K562 (cell line): ENCODE measurements around the gene KDM5A. TPM values are rescaled to one million over a fixed set of nuclear protein-coding genes. Genes with fewer than 3 reads are reported as not detected.

ENCODE experiments used
- ARNT ChIP-seq, 2 experiments: fragments of 450-650 bp; IDR thresholded peaks; 2 replicates each; pipeline ENCODE4 v1.6.1; 2016; ENCODE audit warnings: mild to moderate bottlenecking in 1 of 2
- BCL6 ChIP-seq: fragments of 250-450 bp; sonication (Bioruptor Pico); IDR thresholded peaks from 2 replicates; pipeline ENCODE4 v1.4.0; 2020
- BHLHE40 ChIP-seq: IDR thresholded peaks from 2 replicates; pipeline ENCODE4 v1.6.1; 2011; ENCODE audit warnings: low read length, improper control_type of control experiment
- ETV1 ChIP-seq: fragments of 450-650 bp; conservative IDR thresholded peaks from 2 replicates; pipeline ENCODE4 v1.6.1; 2016; ENCODE audit warnings: missing genetic modification characterization, control low read depth, low read depth, missing compliant biosample characterization
- ETV5 ChIP-seq: sonication (generic); formaldehyde crosslinking; IDR thresholded peaks from 2 replicates; pipeline ENCODE4 v1.4.0; 2020; ENCODE audit warnings: low read depth, mild to moderate bottlenecking, missing genetic modification reagents
- FOSL1 ChIP-seq: fragments of 200-800 bp; sonication (Bioruptor generic); conservative IDR thresholded peaks from 2 replicates; pipeline ENCODE4 v1.6.1; 2016; ENCODE audit warnings: missing genetic modification characterization, missing compliant biosample characterization
- GTF2E2 ChIP-seq: fragments of 200-800 bp; sonication (Bioruptor generic); IDR thresholded peaks from 2 replicates; pipeline ENCODE4 v1.6.1; 2016; ENCODE audit warnings: missing genetic modification characterization, missing compliant biosample characterization
- PCBP1 ChIP-seq: fragments of 200-400 bp; formaldehyde crosslinking; IDR thresholded peaks from 2 replicates; pipeline ENCODE4 v1.6.1; 2018; ENCODE audit warnings: mild to moderate bottlenecking, low read depth, low read length; ENCODE audit not compliant: poor library complexity, severe bottlenecking
- RBM14 ChIP-seq: fragments of 200-400 bp; formaldehyde crosslinking; IDR thresholded peaks from 2 replicates; pipeline ENCODE4 v1.6.1; 2018; ENCODE audit warnings: low read depth, mild to moderate bottlenecking, low read length, moderate library complexity, borderline replicate concordance; ENCODE audit not compliant: insufficient read depth
- SIN3B ChIP-seq: fragments of 450-650 bp; IDR thresholded peaks from 2 replicates; pipeline ENCODE4 v1.6.1; 2017; ENCODE audit warnings: low read depth, mild to moderate bottlenecking, moderate library complexity
- SIX5 ChIP-seq, 2 experiments: IDR thresholded peaks; 2 replicates each; pipeline ENCODE4 v1.6.1; 2011; ENCODE audit warnings: low read length in 2 of 2, borderline replicate concordance in 1 of 2, low read depth in 1 of 2, mild to moderate bottlenecking in 1 of 2, moderate library complexity in 1 of 2; ENCODE audit not compliant: insufficient read depth in 1 of 2
- STAG1 ChIP-seq: sonication (generic); formaldehyde crosslinking; IDR thresholded peaks from 2 replicates; pipeline ENCODE4 v1.5.0; 2020; ENCODE audit warnings: missing genetic modification reagents, borderline replicate concordance
- TBL1XR1 ChIP-seq, 2 experiments: IDR thresholded peaks; 2 replicates each; pipeline ENCODE4 v1.6.1; 2012; ENCODE audit warnings: improper control_type of control experiment in 2 of 2, low read length in 2 of 2, mild to moderate bottlenecking in 1 of 2
- ZNF146 ChIP-seq: IDR thresholded peaks from one replicate; pipeline ENCODE4 v1.6.1; 2018; ENCODE audit warnings: missing compliant biosample characterization; ENCODE audit not compliant: unreplicated experiment
- ZNF212 ChIP-seq: fragments of 450-650 bp; formaldehyde crosslinking; IDR thresholded peaks from 2 replicates; pipeline ENCODE4 v1.4.0; 2020; ENCODE audit warnings: mild to moderate bottlenecking
- ZNF24 ChIP-seq: fragments of 450-650 bp; IDR thresholded peaks from 2 replicates; pipeline ENCODE4 v1.6.1; 2016
- ZNF699 ChIP-seq: fragments of 250-450 bp; sonication (Bioruptor Pico); IDR thresholded peaks from 2 replicates; pipeline ENCODE4 v1.8.0; 2021; ENCODE audit warnings: mild to moderate bottlenecking, moderate library complexity; ENCODE audit not compliant: insufficient replicate concordance
- polyA plus RNA-seq, 8 experiments: library from polyadenylated mRNA; depleted of rRNA in 4 of 8; stranded (reverse) in 5 of 8; unstranded in 3 of 8; fragments of >200 nt; fragmentation: Nextera tagmentation in 2 of 8; fragmentation: Illumina TruSeq in 1 of 8; extraction: Ambion mirVana in 2 of 8; extraction: Trizol in 1 of 8; gene quantifications; 2 replicates each; pipeline versions ENCODE4 v1.2.1 to v1.2.3, GENCODE V29; 2011 to 2014; ENCODE audit warnings: inconsistent platforms in 1 of 8, missing spikeins in 1 of 8
- total RNA-seq, 7 experiments: library from RNA; depleted of rRNA in 6 of 7; stranded (reverse); fragments of >200 nt in 6 of 7; fragmentation: Illumina TruSeq in 2 of 7; extraction: Trizol in 2 of 7; gene quantifications; 2 replicates each; pipeline versions ENCODE4 v1.2.1 to v1.2.3, GENCODE V29; 2011 to 2021; ENCODE audit warnings: low replicate concordance in 1 of 7
- TF ChIP-seq, protein P1 (sequence below): fragments of 200-800 bp; sonication (Bioruptor generic); IDR thresholded peaks from 2 replicates; pipeline ENCODE4 v1.6.1; 2017; ENCODE audit warnings: missing genetic modification characterization, missing compliant biosample characterization

The KDM5A gene
- total and polyA plus RNA-seq, 9 of the 15 experiments (the other 6 are each of a cell fraction or from before 2014, with no cell fraction given): 5.5 to 35.1 (median 13.1) TPM

DNA sequence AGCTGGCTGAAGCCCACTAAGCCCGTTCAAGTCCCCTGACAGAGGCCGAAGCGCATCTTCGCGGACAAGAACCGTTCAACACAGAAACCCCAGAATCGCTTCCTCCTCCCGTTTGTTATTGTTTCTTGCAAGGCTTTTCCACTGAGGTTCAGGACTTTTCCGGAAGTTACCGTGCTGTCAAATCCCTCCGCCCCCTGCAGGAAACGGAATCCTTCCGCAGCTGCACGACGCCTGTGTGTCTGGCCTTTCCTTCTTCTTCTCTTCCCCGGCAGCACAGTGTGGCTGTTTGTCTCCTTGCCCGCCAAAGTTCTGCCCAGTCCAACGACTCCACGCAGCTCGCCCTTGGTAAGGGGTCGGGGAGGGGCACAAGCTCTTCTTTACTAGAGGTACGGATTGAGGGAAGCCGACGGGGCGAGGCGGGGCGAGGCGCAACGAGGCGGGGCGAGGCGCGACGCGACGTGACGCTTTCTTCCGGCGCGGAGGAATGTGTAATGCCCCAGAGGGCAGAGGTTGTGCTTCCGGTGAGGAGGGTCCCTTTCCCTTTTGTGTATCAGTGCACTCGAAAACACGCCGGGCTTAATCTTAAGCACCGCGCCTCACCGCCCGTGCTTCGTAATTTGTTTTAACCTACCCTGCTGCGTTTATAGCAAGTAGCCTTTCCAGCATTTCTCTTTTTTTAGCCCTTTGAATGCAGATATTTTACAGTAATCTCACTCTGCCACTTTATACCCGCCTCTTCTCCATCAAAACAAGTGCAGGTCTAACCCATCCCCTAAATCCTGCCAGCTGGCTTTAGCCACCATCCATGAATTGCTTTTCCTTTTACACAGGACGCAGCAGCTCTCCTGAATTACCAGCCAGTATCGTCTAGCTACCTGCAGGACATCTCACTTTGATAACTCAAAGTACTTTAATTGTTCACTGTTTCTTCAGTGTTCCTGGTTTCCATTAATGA is at the start of gene KDM5A (continued):
- TF ChIP-seq ETV1 (tag) (peak; percentile 99), ZNF24 (no peak; the same call in 1 of the 2 replicates), BCL6 (CRISPR knock-in tag) (no peak), STAG1 (CRISPR knock-in tag) (no peak), ZNF699 (CRISPR knock-in tag) (no peak), ZNF146 (no peak), PCBP1 (peak; percentile 73), SIX5 (IDR thresholded peaks at IDR 0.05; ENCODE audit: borderline replicate concordance in 1 of 2, insufficient read depth in 1 of 2, low read depth in 1 of 2, low read length in 2 of 2) (peak; percentile 17 to 38; a peak in 2 of 4 replicates), ARNT (IDR thresholded peaks at IDR 0.05) (peak in 1 of 2 experiments; percentile 46; a peak in 1 of 4 replicates), BHLHE40 (no peak), TBL1XR1 (IDR thresholded peaks at IDR 0.05; ENCODE audit: low read length in 2 of 2) (peak in 1 of 2 experiments; percentile 51; a peak in 1 of 4 replicates), ETV5 (peak; percentile 97), ZNF212 (CRISPR knock-in tag) (no peak), GTF2E2 (tag) (0 out of 2 replicates have a peak, but pooled peaks have one; percentile 52), FOSL1 (tag) (peak; percentile 29; the same call in 1 of the 2 replicates), RBM14 (no peak), SIN3B (peak; percentile 54)
- TF ChIP-seq, protein P1, sequence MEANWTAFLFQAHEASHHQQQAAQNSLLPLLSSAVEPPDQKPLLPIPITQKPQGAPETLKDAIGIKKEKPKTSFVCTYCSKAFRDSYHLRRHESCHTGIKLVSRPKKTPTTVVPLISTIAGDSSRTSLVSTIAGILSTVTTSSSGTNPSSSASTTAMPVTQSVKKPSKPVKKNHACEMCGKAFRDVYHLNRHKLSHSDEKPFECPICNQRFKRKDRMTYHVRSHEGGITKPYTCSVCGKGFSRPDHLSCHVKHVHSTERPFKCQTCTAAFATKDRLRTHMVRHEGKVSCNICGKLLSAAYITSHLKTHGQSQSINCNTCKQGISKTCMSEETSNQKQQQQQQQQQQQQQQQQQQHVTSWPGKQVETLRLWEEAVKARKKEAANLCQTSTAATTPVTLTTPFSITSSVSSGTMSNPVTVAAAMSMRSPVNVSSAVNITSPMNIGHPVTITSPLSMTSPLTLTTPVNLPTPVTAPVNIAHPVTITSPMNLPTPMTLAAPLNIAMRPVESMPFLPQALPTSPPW (CRISPR knock-in tag): peak; percentile 89
